DMS153 treated with DMSO at 0.1 percent for 48 hours (cell line): ENCODE measurements around the gene LHX3.

Experiments
- DNase-seq: peaks from one replicate; lab custom pipeline; 2025; ENCODE audit not compliant: unreplicated experiment; lab: John Stamatoyannopoulos, UW

LHX3 gene

DNA sequence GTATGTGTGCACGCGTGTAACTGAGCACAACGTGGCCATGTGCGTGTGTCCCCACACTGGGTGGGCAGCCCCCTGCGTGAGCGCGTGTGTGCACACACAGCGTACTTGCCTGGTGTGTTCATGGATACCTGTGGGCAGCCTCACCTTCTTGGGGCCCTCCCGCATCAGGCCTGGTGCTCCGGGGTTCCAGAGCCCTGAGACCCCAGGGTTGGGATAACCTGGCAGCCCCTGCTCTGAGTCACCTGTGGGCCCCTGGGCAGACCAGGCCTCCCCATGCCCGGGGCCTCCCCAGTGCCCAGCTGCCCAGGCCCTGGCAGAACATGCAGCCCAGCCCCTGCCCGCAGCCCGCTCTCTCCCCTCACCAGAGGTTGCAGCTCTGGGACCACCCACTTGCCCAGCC lies 25.2 kb downstream of the LHX3 start:
- DNase-seq = no peak

DNA sequence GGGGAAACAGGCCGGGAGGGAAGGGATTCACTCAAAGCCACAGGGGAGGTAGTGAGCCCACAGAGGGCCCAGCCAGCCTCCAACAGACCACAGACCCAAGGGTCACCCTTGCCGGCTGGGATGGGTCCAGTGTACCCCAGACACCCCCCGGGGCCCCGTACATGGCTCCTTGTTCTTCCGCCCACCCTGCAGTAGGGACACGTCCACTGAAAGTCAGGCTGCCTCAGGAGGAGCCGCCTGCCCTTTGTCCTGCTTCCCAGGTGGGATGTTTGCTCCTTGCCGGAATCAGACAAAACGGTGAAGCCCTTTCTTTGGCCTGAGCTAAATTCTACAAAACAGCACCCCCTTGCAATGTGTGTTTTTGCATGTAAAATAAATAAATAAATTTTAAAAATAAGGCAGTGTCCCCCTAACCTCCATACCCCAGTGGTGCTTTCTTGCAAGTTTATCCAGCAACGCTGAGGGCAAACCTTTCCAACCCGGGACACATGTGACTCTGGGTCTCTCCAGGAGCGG lies 25.8 kb downstream of the LHX3 start:
- no peak for DNase-seq

DNA sequence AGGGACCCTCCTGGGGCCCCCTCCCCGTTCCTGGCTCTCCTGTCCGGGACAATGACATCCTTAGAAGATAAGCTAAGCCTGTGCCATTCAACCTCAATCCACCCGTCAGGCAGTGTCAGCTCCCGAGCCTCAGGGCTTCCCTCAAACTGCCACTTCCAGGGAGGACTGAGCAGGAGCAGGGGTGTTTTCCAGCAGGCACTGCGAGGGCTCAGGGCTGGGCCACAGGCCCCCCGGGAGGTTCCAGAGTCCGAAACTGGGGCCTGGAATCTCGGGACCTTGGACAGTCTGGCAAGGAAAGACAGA lies 26.2 kb downstream of the LHX3 start:
- DNase-seq = no peak

DNA sequence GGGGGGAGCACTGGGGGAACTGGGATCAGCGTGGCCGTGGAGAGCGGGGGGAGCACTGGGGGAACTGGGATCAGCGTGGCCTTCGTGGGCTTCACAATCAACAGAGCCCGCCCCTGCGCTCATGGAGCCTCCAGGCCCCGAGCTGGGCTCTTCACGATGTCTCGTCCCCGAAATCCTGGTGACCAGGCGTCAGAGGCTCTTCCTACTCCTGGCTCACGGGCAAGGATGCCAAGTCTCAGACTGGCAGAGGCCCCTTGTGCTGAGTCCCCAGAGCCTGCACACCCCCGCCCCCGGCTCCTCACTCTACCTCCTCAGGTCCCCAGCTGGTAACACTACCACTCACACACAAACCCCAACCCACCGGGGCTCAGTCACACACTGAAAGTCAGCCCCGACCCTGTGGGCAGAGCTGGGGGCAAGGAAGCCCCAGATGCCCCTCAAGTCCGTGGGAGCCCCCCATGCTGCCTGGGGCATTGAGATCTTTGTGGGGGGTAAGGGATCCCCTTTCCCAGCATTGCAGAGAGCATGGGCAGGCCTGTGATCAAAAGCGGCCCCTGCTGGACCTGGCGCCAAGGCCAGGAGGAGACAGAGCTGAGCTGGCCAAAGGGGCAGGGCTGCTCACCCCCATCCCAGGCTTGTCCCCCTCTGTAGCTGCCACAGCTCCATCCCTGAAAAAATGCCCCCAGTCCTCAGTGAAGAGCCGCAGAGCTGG lies 26.7 kb downstream of the LHX3 start:
- DNase-seq = no peak

DNA sequence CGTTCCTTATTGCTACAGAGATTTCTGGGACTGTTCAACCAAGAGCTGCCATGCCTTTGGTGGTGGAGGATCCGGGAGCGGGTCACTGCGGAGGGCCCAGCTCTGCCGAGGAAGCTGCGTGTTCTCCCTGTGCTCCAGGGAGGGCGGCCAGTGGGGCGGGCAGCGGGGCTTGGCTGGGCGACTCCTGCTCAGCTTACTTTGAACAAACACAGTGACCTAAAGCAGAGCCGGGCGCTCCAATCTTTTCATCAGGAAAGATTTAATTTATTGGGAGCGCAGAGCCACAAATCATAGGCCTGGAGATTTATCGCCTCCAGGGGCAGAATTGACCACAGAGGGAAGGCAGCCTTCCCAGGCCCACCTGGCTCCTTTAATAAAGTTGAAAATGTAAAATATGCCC lies 27.7 kb downstream of the LHX3 start:
- DNase-seq = no peak

DNA sequence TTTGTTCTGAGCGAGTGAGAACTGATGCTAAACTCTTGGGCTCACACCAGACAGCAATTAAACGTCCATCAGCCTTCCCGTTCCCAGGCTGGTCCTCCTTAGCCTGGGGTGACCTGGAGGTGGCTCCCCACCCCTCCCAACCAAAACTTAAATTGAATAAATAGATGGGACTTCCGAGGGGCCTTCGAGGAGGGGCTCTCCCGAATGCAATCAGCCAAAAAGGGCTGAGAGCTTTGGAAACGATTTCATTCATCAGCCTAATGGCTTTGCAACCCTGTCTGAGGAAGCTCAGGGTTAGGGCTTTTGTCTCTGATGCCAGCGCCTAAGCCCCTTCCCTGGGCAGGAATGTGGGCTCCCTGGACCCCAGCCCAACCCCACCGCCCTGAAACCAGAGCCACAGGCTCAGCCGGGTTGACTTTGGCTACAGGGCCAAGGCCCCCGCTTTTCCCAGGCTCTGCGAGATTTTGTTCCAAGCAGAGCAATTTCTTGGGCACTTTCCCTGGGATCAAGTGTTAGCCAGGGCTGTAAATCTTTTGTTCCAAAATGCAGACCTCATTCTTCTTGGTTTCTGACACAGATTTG lies 29.2 kb downstream of the LHX3 start:
- no peak for DNase-seq

DNA sequence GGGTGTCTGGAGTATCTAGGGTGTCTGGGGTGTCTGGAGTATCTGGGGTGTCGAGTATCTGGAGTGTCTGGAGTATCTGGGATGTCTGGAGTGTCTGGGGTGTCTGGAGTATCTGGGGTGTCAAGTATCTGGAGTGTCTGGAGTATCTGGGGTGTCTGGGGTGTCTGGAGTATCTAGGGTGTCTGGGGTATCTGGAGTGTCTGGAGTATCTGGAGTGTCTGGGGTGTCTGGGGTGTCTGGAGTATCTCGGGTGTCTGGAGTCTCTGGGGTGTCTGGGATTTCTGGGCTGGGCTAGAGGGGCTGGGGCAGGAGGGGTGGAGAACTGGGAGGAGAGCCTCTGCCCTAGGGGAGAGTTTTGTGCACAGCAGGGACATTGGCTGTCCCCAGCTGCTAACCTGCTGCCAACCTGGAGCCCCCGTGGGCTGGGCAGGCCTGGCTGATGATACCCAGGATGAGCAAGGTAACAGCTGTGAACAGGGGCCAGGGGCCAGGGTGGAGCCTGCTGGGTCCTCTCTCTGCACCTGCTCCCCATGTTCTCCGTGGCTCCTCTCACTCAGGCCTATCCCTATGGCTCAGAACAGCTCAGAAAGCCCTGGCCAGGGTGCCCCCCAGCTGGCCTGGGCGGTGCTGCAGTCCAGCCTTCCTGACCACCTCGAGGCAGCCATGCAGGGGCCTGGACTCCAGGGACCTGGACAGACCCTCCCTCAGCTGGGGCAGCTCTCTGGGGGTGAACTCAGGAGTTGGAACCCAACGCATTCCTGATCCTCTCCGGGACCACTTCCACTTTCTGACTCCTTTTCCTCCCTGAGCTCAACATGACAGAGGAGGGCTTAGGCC lies 29.9 kb downstream of the LHX3 start:
- DNase-seq = no peak

DNA sequence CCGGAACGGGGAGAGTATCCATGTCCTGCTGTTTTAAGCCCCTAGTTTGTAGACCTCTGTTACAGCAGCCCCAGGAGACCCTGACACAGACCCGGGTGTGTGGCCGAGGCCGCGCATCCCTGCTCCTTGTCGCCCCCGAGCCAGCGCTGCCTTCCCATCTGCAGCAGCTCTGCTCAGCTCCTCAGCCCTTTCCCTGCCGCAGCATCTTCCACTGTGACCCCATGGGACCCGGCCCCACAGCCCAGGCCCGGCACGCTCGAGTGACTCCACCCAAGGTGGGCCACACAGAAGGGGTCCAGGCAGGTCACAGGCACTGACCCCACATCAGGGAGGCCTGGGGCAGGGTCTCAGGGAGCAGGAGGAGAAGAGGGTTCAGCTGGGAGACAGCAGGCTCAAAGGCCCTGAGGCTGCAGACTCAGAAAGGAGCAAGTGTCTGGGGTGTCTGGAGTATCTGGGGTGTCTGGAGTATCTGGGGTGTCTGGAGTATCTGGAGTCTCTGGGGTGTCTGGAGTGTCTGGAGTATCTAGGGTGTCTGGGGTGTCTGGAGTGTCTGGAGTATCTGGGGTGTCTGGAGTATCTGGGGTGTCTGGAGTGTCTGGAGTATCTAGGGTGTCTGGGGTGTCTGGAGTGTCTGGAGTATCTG lies 31.2 kb downstream of the LHX3 start:
- no peak for DNase-seq

DNA sequence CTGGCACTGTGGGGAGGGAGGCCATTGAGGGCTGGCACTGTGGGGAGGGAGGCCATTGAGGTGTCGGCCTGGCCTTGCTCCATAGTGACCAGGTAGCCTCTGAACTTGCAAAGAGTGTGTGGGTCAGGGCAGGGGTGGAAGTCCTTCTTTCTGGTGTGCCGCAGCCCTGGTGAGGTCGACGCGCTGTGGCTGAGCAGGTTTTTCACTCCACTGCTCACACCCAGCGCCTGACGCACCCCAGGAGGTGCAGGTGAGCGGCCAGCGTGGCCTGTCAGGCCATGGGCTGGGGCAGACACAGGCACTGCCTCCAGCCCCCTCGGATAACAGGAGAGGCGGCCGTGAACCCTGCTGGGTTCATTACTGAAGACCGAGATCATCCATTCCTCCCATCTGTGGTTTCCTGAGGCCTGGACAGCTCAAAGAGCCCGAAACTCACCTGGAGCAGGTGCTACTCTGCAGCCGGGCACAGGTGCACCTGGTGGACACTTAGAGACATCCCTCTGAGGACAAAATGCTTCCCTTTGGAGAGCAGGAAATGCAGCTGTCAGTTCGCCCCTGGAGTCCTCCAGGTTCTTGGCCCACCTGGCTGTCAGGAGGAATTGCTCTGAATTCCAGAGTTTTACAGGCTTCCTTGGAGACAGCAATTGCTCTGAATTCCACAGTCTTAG lies 32.4 kb downstream of the LHX3 start:
- DNase-seq = no peak

DNA sequence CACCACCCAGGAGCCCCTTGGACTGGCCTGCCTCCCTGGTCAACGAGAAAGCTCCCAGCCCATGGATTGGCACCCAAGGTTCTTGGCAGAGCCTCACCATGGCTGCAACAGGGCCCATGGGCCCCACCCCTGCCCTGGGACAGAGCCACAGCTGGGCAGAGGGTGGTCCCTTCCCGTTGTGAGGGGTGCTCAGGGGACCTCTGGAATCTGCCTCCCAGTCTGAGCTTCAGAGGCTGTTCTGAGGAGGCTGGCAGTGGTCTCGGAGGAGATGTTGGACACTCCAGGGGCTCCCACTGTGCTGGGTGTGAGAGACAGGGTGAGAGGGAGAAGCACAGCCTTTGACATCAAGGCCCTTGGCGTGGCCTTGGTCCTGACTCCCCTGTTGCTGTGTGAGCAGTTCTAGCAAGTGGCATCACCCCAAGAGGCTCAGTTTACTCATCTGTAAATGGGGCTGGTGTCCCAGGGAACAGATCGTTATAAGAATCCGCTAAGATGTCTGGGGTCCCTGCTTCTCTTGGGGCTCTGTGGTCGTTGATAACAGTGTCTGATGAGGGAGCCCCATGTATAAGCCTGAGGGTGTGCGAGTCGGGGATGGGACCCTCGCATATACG lies 33.0 kb downstream of the LHX3 start:
- DNase-seq = no peak

DNA sequence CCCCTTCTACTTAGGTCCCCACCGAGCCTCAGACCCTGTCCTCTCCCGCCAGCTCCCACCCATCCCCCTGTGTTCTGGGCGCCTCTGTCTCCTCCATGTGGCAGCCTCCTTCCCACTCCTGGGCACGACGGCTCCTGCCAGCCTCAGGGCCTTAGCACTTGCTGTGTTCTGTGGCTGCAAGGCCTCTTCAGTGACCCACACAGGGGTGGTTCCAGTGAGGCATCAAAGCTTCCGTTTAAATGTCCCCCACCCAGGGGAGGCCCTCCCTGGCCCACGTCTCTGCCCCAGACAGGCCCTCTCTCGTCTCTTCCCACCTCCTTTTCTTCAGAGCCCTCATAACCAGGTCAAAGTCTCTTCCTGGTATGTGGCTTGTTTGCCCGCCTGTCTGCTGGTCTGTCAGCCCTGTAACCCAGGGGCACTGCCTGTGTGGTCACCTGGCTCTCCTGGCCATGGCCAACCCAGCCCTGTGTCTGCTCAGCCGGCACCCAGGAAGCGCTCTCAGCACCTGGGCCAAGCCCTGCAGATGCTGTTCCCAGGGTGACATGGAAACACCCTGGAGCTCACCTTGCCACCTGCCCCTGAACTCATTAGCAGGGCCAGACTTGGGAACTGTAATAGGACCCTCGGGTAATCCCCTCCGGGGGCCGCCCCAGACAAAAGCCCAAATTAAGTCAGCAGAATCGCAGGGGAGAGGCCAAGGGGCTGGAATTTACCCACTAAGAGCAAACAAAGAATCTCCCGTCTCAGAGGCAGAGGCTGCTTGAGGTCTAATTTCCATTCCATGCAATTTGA lies 33.7 kb downstream of the LHX3 start:
- DNase-seq = peak; percentile 55

DNA sequence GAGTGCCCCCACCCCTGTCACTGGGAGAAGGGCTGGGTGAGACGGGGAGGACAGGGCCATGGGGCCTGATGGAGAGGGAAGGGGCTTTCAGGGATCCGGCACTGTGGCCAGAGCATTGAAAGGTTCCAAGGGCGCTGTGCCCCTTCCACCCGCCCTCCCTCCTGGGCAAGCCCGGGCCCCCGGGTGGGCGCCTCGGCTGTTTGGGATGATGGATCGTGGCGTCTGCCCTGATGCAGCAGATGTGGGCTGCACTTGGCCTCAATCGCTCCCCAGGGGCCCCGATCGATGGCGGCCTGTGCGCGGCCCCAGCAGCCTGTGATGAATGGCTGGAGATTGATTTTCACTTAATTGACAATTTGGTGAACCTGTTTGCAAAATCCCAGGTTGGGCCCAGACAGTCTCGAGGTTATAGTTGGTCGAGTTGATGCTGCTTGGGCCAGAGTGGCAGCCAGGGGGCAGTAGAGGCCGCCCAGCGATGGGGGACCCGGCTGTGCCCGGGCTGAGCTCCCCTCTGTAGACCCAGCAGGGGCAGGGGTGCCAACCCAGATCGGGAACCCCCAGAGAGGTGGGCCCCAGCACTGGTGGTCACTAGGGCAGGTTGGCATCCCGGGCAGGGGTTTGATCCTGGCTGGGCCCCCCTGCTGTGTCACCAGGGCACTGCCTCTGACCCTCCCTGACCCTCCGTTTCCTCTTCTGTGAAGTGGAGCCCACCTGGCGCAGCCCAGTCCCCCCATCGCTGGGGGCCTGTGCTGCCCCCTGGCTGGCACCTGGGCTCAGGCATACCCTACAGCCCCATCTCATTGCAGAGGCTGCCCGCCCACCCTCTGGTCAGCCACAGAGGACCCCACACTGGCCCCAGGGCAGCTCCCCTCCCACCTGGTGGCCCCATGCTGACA lies 34.7 kb downstream of the LHX3 start:
- no peak for DNase-seq

DNA sequence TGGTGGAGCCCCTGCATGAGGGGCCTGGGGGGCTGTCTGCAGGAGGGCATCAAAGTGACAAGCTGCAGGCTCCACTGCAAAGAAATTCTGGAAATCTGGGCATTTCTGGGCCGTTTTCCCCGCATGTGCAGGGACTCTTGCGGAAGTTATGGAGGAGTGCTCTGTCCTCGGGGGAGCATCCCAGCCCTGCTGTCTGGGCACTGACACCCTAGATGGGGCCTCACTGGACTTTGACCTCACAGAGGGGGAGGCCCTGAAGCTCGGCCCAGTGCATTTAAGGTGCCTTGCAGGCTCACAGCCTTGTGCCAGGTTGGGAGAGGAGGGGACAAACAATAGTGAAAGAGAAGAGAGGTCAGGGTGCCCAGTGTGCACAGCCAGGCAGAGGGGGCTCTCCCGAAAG lies 35.4 kb downstream of the LHX3 start:
- no peak for DNase-seq

DNA sequence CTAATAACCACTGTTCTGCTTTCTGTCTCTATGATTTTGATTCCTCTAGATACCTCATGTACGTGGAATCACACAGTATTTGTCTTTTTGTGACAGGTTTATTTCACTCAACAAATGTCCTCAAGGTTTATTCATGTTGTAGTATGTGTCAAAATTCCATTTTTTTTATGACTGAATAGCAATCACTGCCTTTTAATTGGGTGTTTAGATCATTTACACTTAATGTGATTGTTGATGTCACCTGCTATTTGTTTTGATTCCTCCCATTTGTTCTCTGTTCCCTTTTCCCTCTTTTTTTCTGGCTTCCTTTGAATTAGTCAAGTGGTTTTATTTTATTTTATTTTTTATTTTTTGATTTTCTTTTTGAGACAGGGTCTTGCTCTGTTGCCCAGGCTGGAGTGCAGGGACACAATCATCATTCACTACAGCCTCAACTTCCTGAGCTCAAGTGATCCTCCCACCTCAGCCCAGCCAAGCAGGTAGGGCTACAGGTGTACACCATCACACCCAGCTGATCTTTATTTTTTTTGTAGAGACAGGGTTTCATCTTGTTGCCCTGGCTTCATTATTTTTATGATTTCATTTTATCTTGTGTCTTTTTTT lies 41.6 kb downstream of the LHX3 start:
- no peak for DNase-seq

DNA sequence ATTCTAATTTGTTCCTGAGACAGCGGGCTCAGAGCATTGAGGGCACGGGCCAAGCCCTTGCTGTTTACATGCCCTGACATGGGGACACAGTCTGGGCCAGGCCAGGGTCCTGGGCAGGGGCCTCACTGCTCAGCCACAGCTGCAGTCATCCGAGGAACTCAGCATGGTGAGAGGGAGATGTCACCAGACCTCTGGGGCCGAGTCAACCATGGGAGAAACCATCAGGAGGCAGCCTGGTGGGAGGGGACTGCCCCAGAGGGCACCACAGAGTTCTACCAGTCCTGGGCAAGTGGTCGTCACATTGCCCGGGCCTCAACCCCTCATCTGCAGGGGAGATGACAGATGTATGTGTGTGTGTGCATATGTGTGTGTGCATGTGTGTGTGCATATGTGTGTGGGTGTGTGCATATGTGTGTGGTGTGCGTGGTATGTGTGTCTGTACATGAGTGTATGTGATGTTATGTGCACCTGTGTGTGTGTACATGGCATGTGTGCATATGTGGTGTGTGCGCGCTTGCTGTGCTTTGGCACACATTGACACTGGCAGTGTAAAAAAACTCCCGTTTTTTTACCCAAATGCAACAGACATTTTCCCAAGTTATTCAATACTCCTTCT lies 43.8 kb downstream of the LHX3 start:
- DNase-seq = no peak

DNA sequence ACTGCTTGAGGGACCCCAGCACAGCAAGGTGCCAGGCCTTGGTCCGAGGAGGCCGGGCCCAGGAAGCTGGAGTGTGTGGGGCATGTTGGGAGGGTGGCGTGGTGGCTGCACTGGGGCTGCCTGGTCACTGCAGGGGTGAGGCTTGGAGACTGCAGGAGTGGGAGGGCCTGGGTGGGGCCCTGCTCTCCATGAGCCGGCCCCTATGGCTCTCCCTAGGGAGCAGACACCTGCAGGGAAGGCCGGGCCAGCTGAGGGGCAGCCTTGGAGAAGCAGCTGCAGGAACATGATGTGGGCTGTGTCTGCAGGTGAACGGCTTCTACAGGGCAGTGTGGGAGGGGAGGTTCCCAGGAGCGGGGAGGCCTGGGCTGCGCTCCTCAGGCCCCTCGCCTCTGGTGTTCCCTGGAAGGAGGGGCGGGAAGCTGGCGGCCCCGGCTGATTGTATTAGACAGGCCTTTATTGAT lies 44.5 kb downstream of the LHX3 start:
- DNase-seq = peak; percentile 51

DNA sequence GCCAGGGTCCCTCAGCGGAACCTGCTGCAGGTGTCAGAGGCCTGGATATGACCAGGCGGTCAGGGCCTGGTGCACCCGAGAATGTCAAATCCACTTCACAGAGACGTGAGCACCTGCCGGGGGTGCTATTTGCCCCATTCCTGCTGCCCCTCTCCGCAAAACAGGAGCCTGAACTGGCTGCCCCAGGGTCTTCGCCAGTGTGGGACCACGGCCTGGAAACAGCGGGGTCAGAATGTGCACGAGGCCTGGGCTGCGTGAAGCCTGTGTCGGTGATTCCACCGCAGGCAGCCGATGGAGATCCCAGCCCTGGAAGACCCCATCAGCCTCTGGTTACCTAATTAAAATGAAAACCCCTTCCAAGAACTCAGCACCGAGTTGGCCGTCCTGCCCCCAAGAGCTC lies 45.1 kb downstream of the LHX3 start:
- DNase-seq = no peak
